ENCODE measurements around the gene GADL1.

DNA sequence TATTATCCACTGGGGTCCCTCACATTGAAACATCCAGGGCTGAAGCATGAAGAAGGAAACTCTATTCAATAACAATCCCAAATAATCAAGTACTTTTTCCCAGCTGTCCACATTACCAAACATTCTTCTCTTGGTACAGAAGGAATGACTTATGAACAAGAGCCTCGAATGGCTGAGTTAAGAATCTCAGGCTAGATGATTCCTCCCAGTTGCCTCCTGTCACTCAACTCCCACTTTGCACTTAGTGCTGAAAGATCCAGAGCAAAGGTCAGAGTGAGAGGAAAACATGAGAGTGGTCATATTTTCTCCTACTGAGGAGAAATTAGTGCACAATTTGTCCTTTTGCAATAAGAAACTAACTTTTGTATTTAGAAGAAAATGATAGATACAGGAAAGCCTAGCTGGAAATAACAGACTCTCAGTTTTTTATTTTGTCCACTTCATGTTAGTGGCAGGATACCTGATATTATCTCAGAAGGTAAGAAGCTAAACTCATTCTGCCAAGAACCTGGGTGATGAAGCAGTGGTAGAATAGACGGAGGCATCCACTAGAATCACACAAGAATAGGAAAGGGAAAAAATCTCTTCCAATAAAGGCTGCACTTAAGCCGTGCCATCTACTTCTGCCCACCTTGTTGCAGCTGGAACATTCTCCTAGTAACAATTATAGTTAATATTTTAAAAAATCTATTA lies 46.2 kb downstream of the GADL1 start:
- TF ChIP-seq, protein P1, sequence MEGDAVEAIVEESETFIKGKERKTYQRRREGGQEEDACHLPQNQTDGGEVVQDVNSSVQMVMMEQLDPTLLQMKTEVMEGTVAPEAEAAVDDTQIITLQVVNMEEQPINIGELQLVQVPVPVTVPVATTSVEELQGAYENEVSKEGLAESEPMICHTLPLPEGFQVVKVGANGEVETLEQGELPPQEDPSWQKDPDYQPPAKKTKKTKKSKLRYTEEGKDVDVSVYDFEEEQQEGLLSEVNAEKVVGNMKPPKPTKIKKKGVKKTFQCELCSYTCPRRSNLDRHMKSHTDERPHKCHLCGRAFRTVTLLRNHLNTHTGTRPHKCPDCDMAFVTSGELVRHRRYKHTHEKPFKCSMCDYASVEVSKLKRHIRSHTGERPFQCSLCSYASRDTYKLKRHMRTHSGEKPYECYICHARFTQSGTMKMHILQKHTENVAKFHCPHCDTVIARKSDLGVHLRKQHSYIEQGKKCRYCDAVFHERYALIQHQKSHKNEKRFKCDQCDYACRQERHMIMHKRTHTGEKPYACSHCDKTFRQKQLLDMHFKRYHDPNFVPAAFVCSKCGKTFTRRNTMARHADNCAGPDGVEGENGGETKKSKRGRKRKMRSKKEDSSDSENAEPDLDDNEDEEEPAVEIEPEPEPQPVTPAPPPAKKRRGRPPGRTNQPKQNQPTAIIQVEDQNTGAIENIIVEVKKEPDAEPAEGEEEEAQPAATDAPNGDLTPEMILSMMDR (IDR thresholded peaks at IDR 0.05): no peak
- TF ChIP-seq EP300 (IDR thresholded peaks at IDR 0.05): no peak
- no peak for TF ChIP-seq POLR2A (IDR thresholded peaks at IDR 0.05)

Data from tibial nerve (tissue), 4 donors.